Activated naive CD4-positive, alpha-beta T cell (primary cell): ENCODE data around the gene GPR135.

Source experiments
- DNase-seq, 4 experiments: peaks; one replicate each; lab custom pipeline; 2025; lab: John Stamatoyannopoulos, UW

Gene GPR135

DNA sequence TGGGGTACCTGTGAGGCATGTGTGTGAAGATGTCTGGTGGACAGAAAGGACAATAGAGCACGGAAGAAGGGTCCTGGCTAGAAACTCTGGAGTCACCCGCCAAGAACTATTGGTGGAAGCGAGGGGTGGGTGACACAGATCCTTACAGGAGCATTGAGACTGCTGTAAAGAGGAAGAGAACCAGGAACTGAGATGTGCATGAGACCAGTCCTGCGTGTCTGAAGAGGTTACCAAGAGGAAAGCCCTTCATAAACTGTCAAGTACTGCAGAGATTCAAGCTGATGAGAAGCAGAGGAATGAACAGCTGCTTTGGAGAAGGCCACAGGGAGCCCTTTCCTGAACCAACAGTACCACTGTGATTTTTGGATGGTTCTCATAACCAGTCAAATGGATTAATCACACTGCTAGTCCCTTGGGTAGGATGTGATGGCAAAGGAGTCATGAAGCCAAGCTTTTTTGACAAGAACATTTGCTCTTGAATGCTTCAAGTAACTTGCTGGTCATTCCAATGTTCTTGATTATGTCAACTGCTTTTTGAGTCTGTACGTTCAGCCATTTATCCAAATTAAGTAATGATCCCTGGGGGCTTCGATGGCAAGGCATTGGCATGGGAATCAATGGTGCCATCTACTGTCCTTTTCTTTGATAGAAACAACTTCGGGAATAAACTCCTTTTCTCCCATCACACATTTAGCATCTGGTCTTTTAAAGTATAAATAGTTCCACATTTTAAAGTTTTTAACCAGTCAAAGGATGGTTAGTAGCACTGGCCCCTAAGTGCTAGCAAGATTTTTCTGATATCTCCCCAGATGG lies 42.9 kb downstream of the GPR135 start:
- DNase-seq: no peak

DNA sequence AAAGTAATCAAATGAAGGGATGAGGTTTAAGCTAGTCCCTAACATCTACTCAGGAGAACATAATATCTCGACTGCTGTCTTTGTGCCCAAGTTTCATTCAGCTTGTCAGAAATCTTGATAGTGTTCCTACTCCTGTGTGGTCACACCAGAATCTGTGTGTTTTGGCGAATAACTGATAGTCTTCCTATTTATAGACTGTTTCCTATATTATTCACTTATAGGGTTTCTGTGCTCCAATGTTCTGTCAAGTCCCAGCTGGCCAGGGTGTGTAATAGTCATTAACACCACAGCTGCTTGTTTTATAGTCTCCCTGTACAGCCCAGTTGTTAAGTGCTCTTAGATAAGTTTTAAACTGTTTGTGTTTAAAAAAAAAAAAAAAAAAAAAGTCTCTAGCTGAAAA lies 45.9 kb downstream of the GPR135 start:
- no peak for DNase-seq

DNA sequence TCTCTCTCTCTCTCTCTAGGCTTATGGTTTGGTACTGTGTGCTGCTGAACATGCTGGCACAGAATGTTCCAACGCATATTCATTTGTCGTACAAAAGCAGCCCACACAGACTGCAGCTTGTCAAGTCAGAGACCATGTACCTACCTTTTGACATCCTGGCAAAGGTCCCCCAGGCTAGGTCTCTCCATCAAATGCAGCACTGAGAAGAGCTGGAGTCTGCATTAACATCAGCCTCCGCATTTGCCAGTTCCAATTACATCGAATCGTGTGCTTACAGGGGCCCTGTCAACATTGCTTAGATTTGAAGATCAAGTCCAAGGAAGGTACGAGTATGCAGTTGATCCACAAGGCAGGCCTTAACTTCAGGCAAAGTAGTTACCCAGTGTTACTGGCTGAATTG lies 47.9 kb downstream of the GPR135 start:
- no peak for DNase-seq

DNA sequence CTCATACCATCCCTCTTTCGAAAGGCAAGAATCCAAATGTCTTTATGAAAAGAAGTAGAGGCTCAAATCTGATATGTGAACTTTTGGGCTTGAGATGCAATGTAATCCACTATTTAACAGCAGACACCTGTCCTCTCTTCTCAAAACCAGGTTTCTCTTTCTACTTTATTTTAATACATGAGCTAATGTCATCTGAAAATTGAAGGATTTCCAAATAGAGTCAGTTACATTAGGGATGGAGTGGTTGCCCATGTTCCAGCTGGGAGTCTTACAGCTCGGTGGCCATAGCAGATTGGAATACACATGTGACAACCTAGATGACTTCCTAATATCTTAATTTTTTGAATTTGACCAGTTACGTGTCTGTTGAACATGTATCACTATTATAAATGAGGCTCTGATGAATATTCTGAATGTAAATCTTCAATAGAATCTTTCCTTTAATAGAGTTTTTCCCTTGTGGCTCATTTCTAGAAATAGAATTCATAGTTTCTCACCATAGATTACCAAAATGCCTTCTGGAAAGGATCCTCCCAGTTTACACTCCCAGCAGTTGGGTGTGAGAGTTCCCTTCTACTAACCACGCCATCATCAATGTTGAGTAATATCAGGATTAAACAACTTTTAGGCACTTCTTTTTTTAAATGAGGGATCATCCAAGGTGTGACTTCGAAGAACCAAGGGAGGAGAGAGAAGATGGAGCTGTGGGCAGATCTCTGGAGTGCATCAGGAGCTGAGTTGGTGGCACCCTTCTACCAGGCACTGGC lies 49.2 kb downstream of the GPR135 start:
- DNase-seq: no peak
